Measurements from ENCODE around the gene TOR1B. TPM values are rescaled to one million over a fixed set of nuclear protein-coding genes. Genes with fewer than 3 reads are reported as not detected.

Gene TOR1B
- total and polyA plus RNA-seq, 4 donors: 12.8 to 31.9 (median 17.8) TPM

GRCh38 chr9:129826344-129826743 is 23.4 kb downstream of the TOR1B start (continued):
- TF ChIP-seq ATF3 (IDR thresholded peaks at IDR 0.05): no peak

- no peak overlapping the region for H3K27ac ChIP-seq (ENCODE audit: low read depth in 1 of 2, low read length in 2 of 2)
- peaks cover 0 to 11% (median 8%) of the 10 kb centered on the region in 4 donors for H3K4me1 ChIP-seq (ENCODE audit: control insufficient read depth in 4 of 4, insufficient read depth in 4 of 4, low read length in 3 of 4)
- H3K9me3 ChIP-seq (ENCODE audit: control insufficient read depth in 4 of 4, low read length in 3 of 4): no peaks in the 10 kb centered on the region
- H3K4me3 ChIP-seq (ENCODE audit: low read depth in 1 of 3, low read length in 3 of 3): no peak overlapping the region
- DNase-seq (ENCODE audit: low spot score): no peak
- peaks cover 16 to 47% (median 37%) of the 10 kb centered on the region in 4 donors for H3K36me3 ChIP-seq (ENCODE audit: control insufficient read depth in 4 of 4, insufficient read depth in 3 of 4, low read depth in 1 of 4, low read length in 3 of 4)
- TF ChIP-seq HNF4G (IDR thresholded peaks at IDR 0.05): no peak
- TF ChIP-seq HNF4A (conservative IDR thresholded peaks at IDR 0.05): no peak
- no peak for TF ChIP-seq ATF3 (IDR thresholded peaks at IDR 0.05)
- TF ChIP-seq SP1 (IDR thresholded peaks at IDR 0.05): no peak
- no peak for TF ChIP-seq RXRA (IDR thresholded peaks at IDR 0.05)
- no peak for TF ChIP-seq EGR1 (IDR thresholded peaks at IDR 0.05; ENCODE audit: low read depth in 2 of 2)
- TF ChIP-seq TAF1 (conservative IDR thresholded peaks at IDR 0.05): no peak
- no peak for TF ChIP-seq MAX (IDR thresholded peaks at IDR 0.05)
- TF ChIP-seq YY1 (IDR thresholded peaks at IDR 0.05): no peak
- TF ChIP-seq ZBTB33 (IDR thresholded peaks at IDR 0.05): no peak
- no peak for TF ChIP-seq GABPA (IDR thresholded peaks at IDR 0.05 in 1 of 2, conservative IDR thresholded peaks at IDR 0.05 in 1 of 2)
- TF ChIP-seq FOXA2 (IDR thresholded peaks at IDR 0.05): no peak
- no peak for TF ChIP-seq FOXA1 (IDR thresholded peaks at IDR 0.05)
- no peak for TF ChIP-seq RAD21 (IDR thresholded peaks at IDR 0.05)
- TF ChIP-seq NR2F2 (IDR thresholded peaks at IDR 0.05): no peak
- no peak for TF ChIP-seq CTCF (IDR thresholded peaks at IDR 0.05; ENCODE audit: low read depth, low read length, missing input control)
- no peak for TF ChIP-seq JUND (IDR thresholded peaks at IDR 0.05)
- no peak for TF ChIP-seq REST (IDR thresholded peaks at IDR 0.05)
- no peak overlapping the region for H3K9ac ChIP-seq (ENCODE audit: low read depth in 1 of 2, low read length in 2 of 2)
- WGBS: 91% methylated on average over 1 of the region's 1 CpG
- H3K27me3 ChIP-seq (ENCODE audit: control insufficient read depth in 4 of 4, insufficient read depth in 4 of 4, low read length in 3 of 4): no peaks in the 10 kb centered on the region
Measured at GRCh38 chr9:129826759-129827158, 23.8 kb downstream of the TOR1B start.

All from liver (tissue), 9 donors.